Measurements from ENCODE around the gene OCRL.

OCRL gene

DNA sequence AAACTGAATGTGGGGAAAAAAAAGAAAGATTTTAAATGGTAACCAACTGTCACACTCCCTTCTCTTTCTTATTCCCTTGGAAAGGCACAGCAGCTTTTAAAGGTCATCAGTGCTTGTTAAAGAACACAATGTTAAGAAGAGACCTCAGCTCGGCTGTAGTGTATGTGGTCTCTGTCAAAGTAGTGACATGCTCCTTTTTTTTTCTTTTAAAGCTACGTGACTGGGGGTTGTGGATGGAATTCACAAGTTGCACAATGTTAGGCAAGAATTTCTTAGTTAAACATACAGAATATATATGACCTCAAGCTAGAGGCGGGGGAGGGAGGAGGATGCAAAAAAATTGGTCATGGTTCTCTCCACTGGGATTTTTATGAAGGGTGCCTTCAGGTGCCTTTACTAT is 45.6 kb downstream of the OCRL start:
- H3K9ac ChIP-seq (ENCODE audit: low read length): no peak overlapping the region
- no peak overlapping the region for H4K8ac ChIP-seq (ENCODE audit: low read length)
- no peak overlapping the region for H3K4ac ChIP-seq (ENCODE audit: low read depth in 1 of 2, low read length in 2 of 2)
- DNase-seq: peak; percentile 56
- no peak overlapping the region for H2BK120ac ChIP-seq (ENCODE audit: low read depth, low read length)
- no peak overlapping the region for H3K4me2 ChIP-seq (ENCODE audit: low read length, poor library complexity, severe bottlenecking)
- no peak overlapping the region for H2AFZ ChIP-seq (ENCODE audit: low read depth, low read length)
- H3K79me1 ChIP-seq (replicated peaks; ENCODE audit: low read length, poor library complexity, severe bottlenecking): no peaks in the 10 kb centered on the region
- 13% methylated on average over 1 of the region's 3 CpGs for WGBS
- H2BK15ac ChIP-seq (ENCODE audit: low read depth, poor library complexity, severe bottlenecking): no peak overlapping the region
- no peak overlapping the region for H3K18ac ChIP-seq (ENCODE audit: low read depth in 1 of 2, low read length in 2 of 2)
- no peaks in the 10 kb centered on the region for H3K9me3 ChIP-seq (ENCODE audit: control insufficient read depth, low read length)
- H3K23ac ChIP-seq (ENCODE audit: low read length in 2 of 2): no peak overlapping the region
- H2AK5ac ChIP-seq (ENCODE audit: low read length, severe bottlenecking): no peak overlapping the region
- H3K27ac ChIP-seq (ENCODE audit: low read length, poor library complexity, severe bottlenecking): no peak overlapping the region
- H2BK5ac ChIP-seq (ENCODE audit: low read depth, low read length, poor library complexity, severe bottlenecking): no peak overlapping the region
- peaks cover 2% of the 10 kb centered on the region for H3K4me1 ChIP-seq (ENCODE audit: control insufficient read depth, insufficient read depth, low read depth, low read length)
- H3K14ac ChIP-seq (ENCODE audit: low read length in 2 of 2): no peak overlapping the region
- no peak overlapping the region for H2BK12ac ChIP-seq (ENCODE audit: low read length in 2 of 2)
- H3K36me3 ChIP-seq (ENCODE audit: control insufficient read depth in 1 of 2, insufficient read depth in 2 of 2, low read depth in 1 of 2, low read length in 2 of 2): peaks cover 9 to 42% of the 10 kb centered on the region in 2 experiments
- no peak overlapping the region for H3K4me3 ChIP-seq (ENCODE audit: insufficient read depth in 1 of 2, low read depth in 1 of 2, low read length in 2 of 2)
- H3K27me3 ChIP-seq (ENCODE audit: control insufficient read depth in 1 of 2, insufficient read depth in 1 of 2, low read length in 2 of 2): peaks cover 0 to 15% of the 10 kb centered on the region in 2 experiments
- no peak overlapping the region for H4K91ac ChIP-seq (ENCODE audit: low read length)

GRCh38 chrX:129586446-129586845 is 46.4 kb downstream of the OCRL start:
- Histone ChIP-seq H3K9me3 (ENCODE audit: control insufficient read depth, low read length) (no peaks in the 10 kb centered on the region), H4K91ac (ENCODE audit: low read length) (no peak overlapping the region)
- 100% methylated on average over 1 of the region's 4 CpGs for WGBS

DNA sequence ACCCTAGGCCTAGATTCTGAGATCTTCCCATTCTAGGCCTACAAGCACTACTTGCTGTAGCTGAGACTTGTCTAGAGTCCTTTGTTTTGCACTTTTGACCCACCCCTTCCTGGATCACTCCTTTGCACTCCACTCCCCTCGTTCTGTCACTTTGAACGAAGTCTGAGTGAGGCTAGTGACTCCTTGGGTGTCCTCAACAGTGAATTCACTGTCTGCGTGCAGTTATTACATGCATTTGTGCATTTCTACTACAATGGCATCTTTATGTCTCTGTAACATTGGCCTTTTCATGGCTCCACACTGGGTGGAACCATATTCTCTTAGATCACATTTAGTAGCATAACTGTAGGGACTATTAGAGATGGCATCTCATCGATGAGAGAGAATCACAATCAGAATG is 50.5 kb downstream of the OCRL start:
- 98% methylated on average over 4 of the region's 4 CpGs for WGBS
- H2AFZ ChIP-seq (ENCODE audit: low read depth, low read length): no peak overlapping the region

More at GRCh38 chrX:129586446-129586845, 46.4 kb downstream of the OCRL start:
- Histone ChIP-seq H4K8ac (ENCODE audit: low read length) (no peak overlapping the region), H2BK15ac (ENCODE audit: low read depth, poor library complexity, severe bottlenecking) (no peak overlapping the region), H3K79me1 (replicated peaks; ENCODE audit: low read length, poor library complexity, severe bottlenecking) (no peaks in the 10 kb centered on the region), H3K4ac (ENCODE audit: low read depth in 1 of 2, low read length in 2 of 2) (no peak overlapping the region), H3K18ac (ENCODE audit: low read depth in 1 of 2, low read length in 2 of 2) (no peak overlapping the region), H3K9ac (ENCODE audit: low read length) (no peak overlapping the region), H3K27me3 (ENCODE audit: control insufficient read depth in 1 of 2, insufficient read depth in 1 of 2, low read length in 2 of 2) (peaks cover 0 to 15% of the 10 kb centered on the region in 2 experiments), H3K14ac (ENCODE audit: low read length in 2 of 2) (no peak overlapping the region), H3K4me1 (ENCODE audit: control insufficient read depth, insufficient read depth, low read depth, low read length) (peaks cover 2% of the 10 kb centered on the region), H2AK5ac (ENCODE audit: low read length, severe bottlenecking) (no peak overlapping the region), H2BK120ac (ENCODE audit: low read depth, low read length) (no peak overlapping the region), H2AFZ (ENCODE audit: low read depth, low read length) (no peak overlapping the region), H3K4me2 (ENCODE audit: low read length, poor library complexity, severe bottlenecking) (no peak overlapping the region), H3K4me3 (ENCODE audit: insufficient read depth in 1 of 2, low read depth in 1 of 2, low read length in 2 of 2) (no peak overlapping the region), H3K27ac (ENCODE audit: low read length, poor library complexity, severe bottlenecking) (no peak overlapping the region), H3K36me3 (ENCODE audit: control insufficient read depth in 1 of 2, insufficient read depth in 2 of 2, low read depth in 1 of 2, low read length in 2 of 2) (peaks cover 9 to 50% of the 10 kb centered on the region in 2 experiments), H2BK5ac (ENCODE audit: low read depth, low read length, poor library complexity, severe bottlenecking) (no peak overlapping the region), H2BK12ac (ENCODE audit: low read length in 2 of 2) (no peak overlapping the region), H3K23ac (ENCODE audit: low read length in 2 of 2) (no peak overlapping the region)
- DNase-seq: no peak

DNA sequence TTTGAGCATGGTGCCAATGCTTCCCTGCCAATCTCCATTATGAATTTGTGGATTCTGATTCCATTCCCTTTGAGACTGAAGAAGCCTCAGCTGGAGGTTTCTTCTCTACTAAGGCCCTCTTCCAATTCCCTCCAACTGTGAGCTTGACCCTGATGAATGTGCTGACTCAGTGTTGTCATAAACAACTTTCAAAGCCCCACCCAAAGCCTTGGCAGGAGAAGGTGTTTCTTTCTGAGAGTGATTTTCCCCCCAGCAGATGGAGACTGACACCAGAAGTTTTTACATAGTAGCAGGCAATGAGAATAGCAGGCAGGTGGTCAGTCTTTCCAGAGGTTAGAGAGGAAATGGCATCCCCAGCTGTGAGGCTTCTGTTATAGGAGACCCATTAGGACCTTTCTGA is 53.1 kb downstream of the OCRL start:
- H3K9ac ChIP-seq (ENCODE audit: low read length): no peak overlapping the region
- no peak for DNase-seq
- no peak overlapping the region for H2BK120ac ChIP-seq (ENCODE audit: low read depth, low read length)

More for the DNA sequence above, 50.5 kb downstream of the OCRL start:
- Histone ChIP-seq H2AK5ac (ENCODE audit: low read length, severe bottlenecking) (no peak overlapping the region), H2BK15ac (ENCODE audit: low read depth, poor library complexity, severe bottlenecking) (no peak overlapping the region), H4K8ac (ENCODE audit: low read length) (no peak overlapping the region), H3K4ac (ENCODE audit: low read depth in 1 of 2, low read length in 2 of 2) (no peak overlapping the region), H4K91ac (ENCODE audit: low read length) (no peak overlapping the region), H3K4me1 (ENCODE audit: control insufficient read depth, insufficient read depth, low read depth, low read length) (peaks cover 2% of the 10 kb centered on the region), H3K9me3 (ENCODE audit: control insufficient read depth, low read length) (no peaks in the 10 kb centered on the region), H3K27ac (ENCODE audit: low read length, poor library complexity, severe bottlenecking) (no peak overlapping the region), H3K36me3 (ENCODE audit: control insufficient read depth in 1 of 2, insufficient read depth in 2 of 2, low read depth in 1 of 2, low read length in 2 of 2) (peaks cover 18 to 68% of the 10 kb centered on the region in 2 experiments), H3K4me2 (ENCODE audit: low read length, poor library complexity, severe bottlenecking) (no peak overlapping the region), H3K14ac (ENCODE audit: low read length in 2 of 2) (no peak overlapping the region), H3K23ac (ENCODE audit: low read length in 2 of 2) (no peak overlapping the region), H3K79me1 (replicated peaks; ENCODE audit: low read length, poor library complexity, severe bottlenecking) (no peaks in the 10 kb centered on the region), H3K4me3 (ENCODE audit: insufficient read depth in 1 of 2, low read depth in 1 of 2, low read length in 2 of 2) (no peak overlapping the region), H3K9ac (ENCODE audit: low read length) (no peak overlapping the region), H2BK120ac (ENCODE audit: low read depth, low read length) (no peak overlapping the region), H2BK12ac (ENCODE audit: low read length in 2 of 2) (no peak overlapping the region), H3K18ac (ENCODE audit: low read depth in 1 of 2, low read length in 2 of 2) (no peak overlapping the region), H3K27me3 (ENCODE audit: control insufficient read depth in 1 of 2, insufficient read depth in 1 of 2, low read length in 2 of 2) (peaks cover 0 to 18% of the 10 kb centered on the region in 2 experiments), H2BK5ac (ENCODE audit: low read depth, low read length, poor library complexity, severe bottlenecking) (no peak overlapping the region)
- DNase-seq: no peak

More for the DNA sequence above, 53.1 kb downstream of the OCRL start:
- Histone ChIP-seq H3K4me3 (ENCODE audit: insufficient read depth in 1 of 2, low read depth in 1 of 2, low read length in 2 of 2) (no peak overlapping the region), H2BK5ac (ENCODE audit: low read depth, low read length, poor library complexity, severe bottlenecking) (no peak overlapping the region), H2AK5ac (ENCODE audit: low read length, severe bottlenecking) (no peak overlapping the region), H3K27me3 (ENCODE audit: control insufficient read depth in 1 of 2, insufficient read depth in 1 of 2, low read length in 2 of 2) (peaks cover 0 to 19% of the 10 kb centered on the region in 2 experiments), H3K36me3 (ENCODE audit: control insufficient read depth in 1 of 2, insufficient read depth in 2 of 2, low read depth in 1 of 2, low read length in 2 of 2) (peaks cover 18 to 55% of the 10 kb centered on the region in 2 experiments), H3K4me2 (ENCODE audit: low read length, poor library complexity, severe bottlenecking) (no peak overlapping the region), H2BK12ac (ENCODE audit: low read length in 2 of 2) (no peak overlapping the region), H3K4ac (ENCODE audit: low read depth in 1 of 2, low read length in 2 of 2) (no peak overlapping the region), H3K9me3 (ENCODE audit: control insufficient read depth, low read length) (no peaks in the 10 kb centered on the region), H2AFZ (ENCODE audit: low read depth, low read length) (no peak overlapping the region), H2BK15ac (ENCODE audit: low read depth, poor library complexity, severe bottlenecking) (no peak overlapping the region), H3K23ac (ENCODE audit: low read length in 2 of 2) (no peak overlapping the region), H3K14ac (ENCODE audit: low read length in 2 of 2) (no peak overlapping the region), H3K27ac (ENCODE audit: low read length, poor library complexity, severe bottlenecking) (no peak overlapping the region), H3K18ac (ENCODE audit: low read depth in 1 of 2, low read length in 2 of 2) (no peak overlapping the region), H3K79me1 (replicated peaks; ENCODE audit: low read length, poor library complexity, severe bottlenecking) (no peaks in the 10 kb centered on the region), H4K8ac (ENCODE audit: low read length) (no peak overlapping the region), H4K91ac (ENCODE audit: low read length) (no peak overlapping the region), H3K4me1 (ENCODE audit: control insufficient read depth, insufficient read depth, low read depth, low read length) (no peaks in the 10 kb centered on the region)

Measured in mesenchymal stem cell (in vitro differentiated cells and primary cell).